Activated B cell treated with CpG ODN at 0.5 μM for 24 hours (primary cell): Measurements from ENCODE around the gene MYPOP. TPM values are rescaled to one million over a fixed set of nuclear protein-coding genes. Genes with fewer than 3 reads are reported as not detected.

Experiments used
- ATAC-seq: fragments of 200-7000 bp; cut with Tn5 transposase; one replicate; pipeline ENCODE4 v1.10.0; 2021; ENCODE audit warnings: low read depth, mild to moderate bottlenecking, moderate library complexity
- CTCF ChIA-PET: fragments of 350-600 bp; sonication (Branson Sonifier 250); formaldehyde crosslinking; loops from one replicate; lab custom pipeline; 2021; ENCODE audit warnings: antibody characterized with exemption; lab: Charles Lee
- POLR2A ChIA-PET: fragments of 350-600 bp; sonication (Branson Sonifier 250); formaldehyde crosslinking; loops from one replicate; lab custom pipeline; 2021; ENCODE audit warnings: antibody characterized with exemption; lab: Charles Lee
- DNase-seq: peaks from one replicate; pipeline ENCODE4 v3.0.0; 2022
- H3K27ac Mint-ChIP-seq: one replicate; pipeline ENCODE4 v1.8.0; 2020; ENCODE audit warnings: mixed read lengths
- H3K27me3 Mint-ChIP-seq: one replicate; pipeline ENCODE4 v1.8.0; 2021; ENCODE audit warnings: mixed read lengths
- H3K36me3 Mint-ChIP-seq: one replicate; pipeline ENCODE4 v1.8.0; 2021; ENCODE audit warnings: low read depth, mixed read lengths
- H3K4me1 Mint-ChIP-seq: one replicate; pipeline ENCODE4 v1.8.0; 2021; ENCODE audit warnings: mixed read lengths
- H3K4me3 Mint-ChIP-seq: one replicate; pipeline ENCODE4 v1.8.0; 2020; ENCODE audit warnings: mild to moderate bottlenecking, mixed read lengths
- H3K9me3 Mint-ChIP-seq: one replicate; pipeline ENCODE4 v1.8.0; 2020; ENCODE audit warnings: mixed read lengths
- intact Hi-C: fragments of 100-400 bp; cut with micrococcal nuclease; formaldehyde crosslinking; loops from one replicate; pipeline ENCODE4 v1.15.1; 2024
- total RNA-seq: library from RNA; stranded (reverse); gene quantifications from 2 replicates; pipeline ENCODE4 v1.2.3, GENCODE V29; 2022
- TF ChIP-seq, protein P1 (sequence below): fragments of 200-600 bp; IDR thresholded peaks from one replicate; pipeline ENCODE4 v1.8.0; 2022; ENCODE audit warnings: antibody characterized with exemption, mild to moderate bottlenecking

MYPOP gene, protein sequence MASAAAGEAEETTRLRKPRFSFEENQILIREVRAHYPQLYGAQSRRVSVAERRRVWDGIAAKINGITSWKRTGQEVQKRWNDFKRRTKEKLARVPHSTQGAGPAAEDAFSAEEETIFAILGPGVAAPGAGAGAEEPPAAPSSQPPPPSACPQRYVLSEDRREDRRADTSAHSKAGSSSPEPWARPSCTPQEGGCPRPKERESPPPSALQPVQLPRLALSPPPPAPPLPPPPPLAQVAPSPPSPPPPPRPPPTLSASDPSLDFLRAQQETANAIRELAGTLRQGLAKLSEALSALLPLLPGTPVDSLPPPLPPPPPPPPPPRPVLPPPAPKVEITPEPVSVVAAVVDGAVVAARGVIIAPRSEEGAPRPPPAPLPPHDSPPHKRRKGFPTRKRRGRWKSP
- total RNA-seq, result 5.6 and 6.0 TPM in 2 replicates

GRCh38 chr19:45901912-45902650 is at the start of gene MYPOP:
MYPOP (minus strand) TSS chr19:45902613; CDS start chr19:45901773, 840 bp downstream.
- ChIA-PET CTCF (interaction anchor here (1.0 to 2.4 kb wide), 4 partner anchors 16 to 115 kb away, joined by 3 to 6 read pairs (median 5); partner anchors contain the start of gene SYMPK), POLR2A (interaction anchor here (0.6 to 3.7 kb wide), 14 partner anchors 8 to 901 kb away, joined by 3 to 60 read pairs (median 5); partner anchors contain the start of genes CCDC61, FBXO46, IRF2BP1 and RELB)
- TF ChIP-seq, protein P1, sequence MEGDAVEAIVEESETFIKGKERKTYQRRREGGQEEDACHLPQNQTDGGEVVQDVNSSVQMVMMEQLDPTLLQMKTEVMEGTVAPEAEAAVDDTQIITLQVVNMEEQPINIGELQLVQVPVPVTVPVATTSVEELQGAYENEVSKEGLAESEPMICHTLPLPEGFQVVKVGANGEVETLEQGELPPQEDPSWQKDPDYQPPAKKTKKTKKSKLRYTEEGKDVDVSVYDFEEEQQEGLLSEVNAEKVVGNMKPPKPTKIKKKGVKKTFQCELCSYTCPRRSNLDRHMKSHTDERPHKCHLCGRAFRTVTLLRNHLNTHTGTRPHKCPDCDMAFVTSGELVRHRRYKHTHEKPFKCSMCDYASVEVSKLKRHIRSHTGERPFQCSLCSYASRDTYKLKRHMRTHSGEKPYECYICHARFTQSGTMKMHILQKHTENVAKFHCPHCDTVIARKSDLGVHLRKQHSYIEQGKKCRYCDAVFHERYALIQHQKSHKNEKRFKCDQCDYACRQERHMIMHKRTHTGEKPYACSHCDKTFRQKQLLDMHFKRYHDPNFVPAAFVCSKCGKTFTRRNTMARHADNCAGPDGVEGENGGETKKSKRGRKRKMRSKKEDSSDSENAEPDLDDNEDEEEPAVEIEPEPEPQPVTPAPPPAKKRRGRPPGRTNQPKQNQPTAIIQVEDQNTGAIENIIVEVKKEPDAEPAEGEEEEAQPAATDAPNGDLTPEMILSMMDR, result no peak
- Mint-ChIP-seq H3K36me3 (peaks cover 27% of the 10 kb centered on the region), H3K27ac (peak within 1 kb of the TSS; percentile 82), H3K9me3 (no peaks in the 10 kb centered on the region), H3K27me3 (no peaks in the 10 kb centered on the region), H3K4me3 (peak within 1 kb of the TSS; percentile 90), H3K4me1 (peaks cover 29% of the 10 kb centered on the region)
- no peak for ATAC-seq
- intact Hi-C loops, result loop anchor here (1.0 to 5.0 kb wide), 5 partner anchors 16 to 445 kb away; partner anchors contain the start of genes CCDC61, IRF2BP1, PPP5C and SYMPK
- DNase-seq, result peak; percentile 23

DNA sequence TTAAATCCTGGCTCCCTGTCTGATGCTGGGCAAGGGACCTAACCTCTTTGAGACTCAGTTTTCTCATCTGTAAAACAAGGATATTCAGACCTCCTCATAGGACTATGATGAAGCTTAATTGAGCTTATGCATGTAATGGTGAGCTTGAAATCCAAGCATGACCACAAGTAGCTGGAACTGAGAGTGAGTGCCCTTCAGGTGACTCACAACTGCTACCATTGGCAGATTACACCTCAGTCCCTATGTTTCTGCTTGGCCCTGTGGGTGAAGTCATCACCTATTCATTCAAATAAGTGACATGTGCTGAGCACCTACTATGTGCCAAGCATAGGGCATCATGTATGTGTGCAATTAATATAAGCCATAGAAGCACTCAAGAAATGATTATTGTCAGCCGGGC is 45.5 kb upstream of the MYPOP start:
- TF ChIP-seq, protein P1, result no peak
- ATAC-seq (no peak), DNase-seq (no peak)
- intact Hi-C loops, result no loop called here
- H3K9me3 Mint-ChIP-seq, result peaks cover 2% of the 10 kb centered on the region
- peaks cover 21% of the 10 kb centered on the region for H3K27me3 Mint-ChIP-seq
- H3K27ac Mint-ChIP-seq, result no peak overlapping the region
- ChIA-PET POLR2A (no interaction called here), CTCF (no interaction called here)
- no peaks in the 10 kb centered on the region for H3K36me3 Mint-ChIP-seq
- H3K4me3 Mint-ChIP-seq, result no peak overlapping the region
- peaks cover 5% of the 10 kb centered on the region for H3K4me1 Mint-ChIP-seq

- no peak overlapping the region for H3K27ac Mint-ChIP-seq
- ChIA-PET CTCF (no interaction called here), POLR2A (no interaction called here)
- intact Hi-C loops, result no loop called here
- no peaks in the 10 kb centered on the region for H3K4me1 Mint-ChIP-seq
- TF ChIP-seq, protein P1, result no peak
- DNase-seq (no peak), ATAC-seq (no peak)
- peaks cover 43% of the 10 kb centered on the region for H3K27me3 Mint-ChIP-seq
- H3K4me3 Mint-ChIP-seq, result no peak overlapping the region
- H3K36me3 Mint-ChIP-seq, result no peaks in the 10 kb centered on the region
- no peaks in the 10 kb centered on the region for H3K9me3 Mint-ChIP-seq
Measured at GRCh38 chr19:45940515-45940805, 38.0 kb upstream of the MYPOP start.

GRCh38 chr19:45939792-45940514 is 37.5 kb upstream of the MYPOP start:
- no peak for DNase-seq
- ATAC-seq, result no peak
- ChIA-PET CTCF (no interaction called here), POLR2A (no interaction called here)
- intact Hi-C loops, result no loop called here
- TF ChIP-seq, protein P1, result no peak
- Mint-ChIP-seq H3K27me3 (peaks cover 45% of the 10 kb centered on the region), H3K36me3 (no peaks in the 10 kb centered on the region), H3K9me3 (no peaks in the 10 kb centered on the region), H3K4me3 (no peak overlapping the region), H3K4me1 (no peaks in the 10 kb centered on the region), H3K27ac (no peak overlapping the region)
